Endothelial cell of umbilical vein (primary cell): ENCODE measurements around the gene FHIP2A. TPM values are rescaled to one million over a fixed set of nuclear protein-coding genes. Genes with fewer than 3 reads are reported as not detected.

ENCODE experiments used
- BruUV-seq: library from RNA; stranded (reverse); fragments of 400-500 nt; replicated peaks from 2 replicates; lab custom pipeline; 2021; lab: Mats Ljungman, UMichigan
- CTCF ChIA-PET: fragments of 300-600, 350-600 bp; sonication (Branson Sonifier 250); formaldehyde crosslinking; loops from one replicate; lab custom pipeline; 2021; ENCODE audit warnings: antibody characterized with exemption, inconsistent platforms; lab: Charles Lee
- POLR2A ChIA-PET: fragments of 300-600, 350-600 bp; sonication (Branson Sonifier 250); formaldehyde crosslinking; loops from one replicate; lab custom pipeline; 2021; ENCODE audit warnings: antibody characterized with exemption, inconsistent platforms; lab: Charles Lee
- DNase-seq: peaks from one replicate; pipeline ENCODE4 v3.0.0-alpha.2; 2011; ENCODE audit warnings: low read depth, low spot score
- FAIRE-seq: peaks from 2 replicates; lab custom pipeline; 2011; peaks lifted over from hg19 to GRCh38; lab: Jason Lieb, UNC
- H2AFZ ChIP-seq: 2 replicates; pipeline ENCODE4 v1.6.0; 2012; ENCODE audit warnings: low read depth, low read length, control low read depth, inconsistent platforms
- H3K27ac ChIP-seq: 2 replicates; pipeline ENCODE4 v1.5.1; 2011; ENCODE audit warnings: low read depth, mild to moderate bottlenecking, control low read depth, low read length, moderate library complexity; ENCODE audit not compliant: insufficient read depth
- H3K27me3 ChIP-seq, 2 experiments: 2 replicates each; pipeline versions ENCODE4 v1.6.0 to v1.6.1; 2011; ENCODE audit warnings: low read length in 2 of 2, mixed read lengths in 1 of 2; ENCODE audit not compliant: control insufficient read depth in 2 of 2, insufficient read depth in 2 of 2
- H3K36me3 ChIP-seq, 2 experiments: 2 replicates in 1 of 2; 3 replicates in 1 of 2; pipeline ENCODE4 v1.5.1; 2011; ENCODE audit warnings: low read length in 2 of 2, mild to moderate bottlenecking in 1 of 2, moderate library complexity in 1 of 2; ENCODE audit not compliant: control insufficient read depth in 2 of 2, insufficient read depth in 2 of 2; ENCODE audit errors: extremely low read depth in 1 of 2
- H3K4me1 ChIP-seq: 3 replicates; pipeline ENCODE4 v1.5.1; 2011; ENCODE audit warnings: mild to moderate bottlenecking, low read length; ENCODE audit not compliant: control insufficient read depth, insufficient read depth; ENCODE audit errors: extremely low read depth
- H3K4me2 ChIP-seq: 2 replicates; pipeline ENCODE4 v1.6.1; 2011; ENCODE audit warnings: low read length, control low read depth, mixed read lengths; ENCODE audit not compliant: insufficient read depth
- H3K4me3 ChIP-seq, 3 experiments: fragments of 200-600 bp in 1 of 3; sonication (generic), shearing (Covaris generic) in 1 of 3; replicated peaks in 1 of 3; 2 replicates each; pipeline ENCODE4 v1.5.1; 2011 to 2016; ENCODE audit warnings: control low read depth in 3 of 3, low read length in 3 of 3, mild to moderate bottlenecking in 2 of 3, inconsistent platforms in 1 of 3, low read depth in 1 of 3, moderate library complexity in 1 of 3; ENCODE audit not compliant: insufficient read depth in 1 of 3
- H3K79me2 ChIP-seq: 2 replicates; pipeline ENCODE4 v1.6.0; 2012; ENCODE audit warnings: low read length, inconsistent platforms; ENCODE audit not compliant: control insufficient read depth, insufficient read depth
- H3K9ac ChIP-seq: replicated peaks from 2 replicates; pipeline ENCODE3; 2011; ENCODE audit warnings: low read length, control low read depth; ENCODE audit not compliant: insufficient read depth; ENCODE audit errors: extremely low read depth
- H3K9me1 ChIP-seq: replicated peaks from 3 replicates; pipeline ENCODE4 v1.6.0; 2011; ENCODE audit warnings: mild to moderate bottlenecking, low read length; ENCODE audit not compliant: control insufficient read depth, insufficient read depth; ENCODE audit errors: extremely low read depth
- H3K9me3 ChIP-seq: replicated peaks from 2 replicates; pipeline ENCODE4 v1.5.1; 2012; ENCODE audit warnings: low read length, inconsistent platforms; ENCODE audit not compliant: control insufficient read depth, insufficient read depth
- H4K20me1 ChIP-seq: replicated peaks from 2 replicates; pipeline ENCODE3; 2011; ENCODE audit warnings: mild to moderate bottlenecking, low read length; ENCODE audit not compliant: control insufficient read depth, insufficient read depth; ENCODE audit errors: extremely low read depth
- EZH2 ChIP-seq: IDR thresholded peaks from 2 replicates; pipeline ENCODE4 v1.6.1; 2012; ENCODE audit warnings: borderline replicate concordance, low read depth, mild to moderate bottlenecking, moderate library complexity, low read length, inconsistent platforms; ENCODE audit not compliant: severe bottlenecking
- GATA2 ChIP-seq: IDR thresholded peaks from 2 replicates; pipeline ENCODE4 v1.7.0; 2011; ENCODE audit warnings: low read depth, mild to moderate bottlenecking, moderate library complexity, mixed read lengths, low read length; ENCODE audit not compliant: insufficient read length, insufficient read depth
- MAX ChIP-seq: IDR thresholded peaks from 2 replicates; pipeline ENCODE4 v1.6.1; 2011; ENCODE audit not compliant: insufficient read depth, insufficient read length
- POLR2A ChIP-seq: IDR thresholded peaks from 2 replicates; pipeline ENCODE4 v1.6.1; 2012; ENCODE audit warnings: low read depth, mild to moderate bottlenecking, control low read depth, low read length
- POLR2AphosphoS5 ChIP-seq: IDR thresholded peaks from 2 replicates; pipeline ENCODE4 v1.6.1; 2012; ENCODE audit warnings: low read depth, mild to moderate bottlenecking, control low read depth, low read length, moderate library complexity; ENCODE audit not compliant: insufficient read depth
- dilution Hi-C: fragments of 300-500 bp; cut with MboI; formaldehyde crosslinking; loops from one replicate; pipeline ENCODE4 v1.15.0; 2019; ENCODE audit warnings: low sequenced_read_pairs; ENCODE audit not compliant: extremely low pct_ligation_motif_present
- intact Hi-C: fragments of 100-400 bp; cut with micrococcal nuclease; formaldehyde crosslinking; loops from one replicate; pipeline ENCODE4 v1.10.0; 2022
- polyA plus RNA-seq, 4 experiments: library from polyadenylated mRNA; depleted of rRNA in 3 of 4; stranded (reverse) in 3 of 4; unstranded in 1 of 4; fragments of >200 nt; gene quantifications; 2 replicates each; pipeline versions ENCODE4 v1.2.1 to v1.2.3, GENCODE V29; 2011 to 2012; ENCODE audit warnings: missing spikeins in 1 of 4
- total RNA-seq: library from RNA; stranded (reverse); gene quantifications from 2 replicates; pipeline ENCODE4 v1.2.3, GENCODE V29; 2021

The FHIP2A gene
- total and polyA plus RNA-seq, 2 donors (not counting 3 experiments of a cell fraction or from before 2014, with no cell fraction given) = 13.3 to 39.6 TPM

- TF ChIP-seq GATA2 = no peak
- dilution Hi-C loops = no loop called here
- H3K9ac ChIP-seq = no peak overlapping the region
Measured at GRCh38 chr10:114802177-114802576, 19.4 kb upstream of the FHIP2A start.

GRCh38 chr10:114806562-114807391 lies 14.8 kb upstream of the FHIP2A start:
- no peak overlapping the region for H3K27ac ChIP-seq
- no peaks in the 10 kb centered on the region for H3K9me1 ChIP-seq
- TF ChIP-seq POLR2AphosphoS5 = no peak
- TF ChIP-seq MAX = no peak
- TF ChIP-seq POLR2A = no peak
- TF ChIP-seq EZH2 = no peak
- no peak for TF ChIP-seq GATA2
- peak; percentile 8 for FAIRE-seq
- no peak overlapping the region for H2AFZ ChIP-seq
- intact Hi-C loops (no loop called here), dilution Hi-C loops (no loop called here)
- no peak overlapping the region for H3K9ac ChIP-seq
- no peaks in the 10 kb centered on the region for H3K36me3 ChIP-seq
- BruUV-seq = no TSS peak
- H3K27me3 ChIP-seq = no peaks in the 10 kb centered on the region
- H3K9me3 ChIP-seq = no peaks in the 10 kb centered on the region
- H3K4me2 ChIP-seq = no peak overlapping the region
- CTCF ChIA-PET = no interaction called here
- no peaks in the 10 kb centered on the region for H3K79me2 ChIP-seq
- no peak overlapping the region for H3K4me3 ChIP-seq
- no peaks in the 10 kb centered on the region for H4K20me1 ChIP-seq
- POLR2A ChIA-PET = no interaction called here
- H3K4me1 ChIP-seq = no peaks in the 10 kb centered on the region
- no peak for DNase-seq

More at GRCh38 chr10:114802177-114802576, 19.4 kb upstream of the FHIP2A start:
- no peaks in the 10 kb centered on the region for H3K79me2 ChIP-seq
- H3K4me2 ChIP-seq = no peak overlapping the region
- DNase-seq (no peak), FAIRE-seq (no peak)
- H2AFZ ChIP-seq = no peak overlapping the region
- no peaks in the 10 kb centered on the region for H4K20me1 ChIP-seq
- no TSS peak for BruUV-seq
- H3K9me3 ChIP-seq = no peaks in the 10 kb centered on the region
- intact Hi-C loops = no loop called here
- ChIA-PET CTCF (no interaction called here), POLR2A (no interaction called here)
- H3K36me3 ChIP-seq = no peaks in the 10 kb centered on the region
- no peak overlapping the region for H3K27ac ChIP-seq
- H3K27me3 ChIP-seq = peaks cover 0 to 1% of the 10 kb centered on the region in 2 experiments
- no peaks in the 10 kb centered on the region for H3K9me1 ChIP-seq
- no peak overlapping the region for H3K4me3 ChIP-seq
- no peaks in the 10 kb centered on the region for H3K4me1 ChIP-seq
